Hypothalamus (tissue), 51 donors: ENCODE measurements around the gene HTRA1.
A peak's percentile ranks its signal among the peaks of the same experiment; 100 is the strongest.

ENCODE experiments used
- DNase-seq, 51 donors: peaks; one replicate each; lab custom pipeline; 2025; lab: John Stamatoyannopoulos, UW

The HTRA1 gene

GRCh38 chr10:122548407-122549085 lies 87.2 kb downstream of the HTRA1 start:
- no peak for DNase-seq

- no peak for DNase-seq
Measured at GRCh38 chr10:122549636-122550035, 88.3 kb downstream of the HTRA1 start.

GRCh38 chr10:122550427-122550826 lies 89.1 kb downstream of the HTRA1 start:
- no peak for DNase-seq

GRCh38 chr10:122550983-122551382 lies 89.6 kb downstream of the HTRA1 start:
- no peak for DNase-seq

- DNase-seq, result peak in 3 of 51 donors; percentile 5 to 26 (median 6)
Measured at GRCh38 chr10:122551450-122551849, 90.1 kb downstream of the HTRA1 start.

- DNase-seq, result no peak
Measured at GRCh38 chr10:122553341-122553740, 92.0 kb downstream of the HTRA1 start.

- peak in 1 of 51 donors; percentile 13 for DNase-seq
Measured at GRCh38 chr10:122554131-122555036, 93.0 kb downstream of the HTRA1 start.

GRCh38 chr10:122555442-122555841 lies 94.1 kb downstream of the HTRA1 start:
- DNase-seq, result no peak

- DNase-seq, result no peak
Measured at GRCh38 chr10:122557516-122557915, 96.2 kb downstream of the HTRA1 start.

- no peak for DNase-seq
Measured at GRCh38 chr10:122558452-122558851, 97.1 kb downstream of the HTRA1 start.

- no peak for DNase-seq
Measured at GRCh38 chr10:122559228-122559627, 97.9 kb downstream of the HTRA1 start.

GRCh38 chr10:122560279-122560804 lies 99.0 kb downstream of the HTRA1 start, which contains the start of gene DMBT1:
Gene DMBT1 (plus strand): TSS chr10:122560754. CDS start chr10:122560771, 17 bp downstream.
- no peak for DNase-seq

- DNase-seq, result no peak
Measured at GRCh38 chr10:122561212-122561611, 99.9 kb downstream of the HTRA1 start.

- DNase-seq, result no peak
Measured at GRCh38 chr10:122561792-122562191, 100.4 kb downstream of the HTRA1 start.
